ENCODE measurements around the gene OR6B1.

The OR6B1 gene

DNA sequence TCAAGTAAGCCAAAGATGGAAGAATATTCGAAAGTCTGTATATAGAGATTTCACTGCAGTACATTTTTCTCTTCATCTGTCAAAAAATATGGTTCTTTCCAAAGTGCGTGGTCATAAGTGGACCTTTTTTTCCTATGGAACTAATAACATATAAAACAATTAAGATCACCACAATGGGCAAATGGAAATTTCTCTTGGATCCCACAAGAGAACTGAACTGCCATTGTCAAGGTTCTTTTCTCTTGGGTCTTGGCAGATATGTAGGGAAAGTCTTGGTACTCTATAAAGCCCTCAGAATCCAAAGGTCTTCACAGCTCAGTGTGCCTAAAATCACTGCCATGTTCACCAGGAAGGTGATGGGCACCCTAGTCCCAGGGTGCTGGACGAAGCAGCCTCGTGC lies at the start of gene OR6B1:
Gene OR6B1 (plus strand): TSS at position 301 of the 400 bp plus-strand sequence. CDS start 3,677 bp downstream, outside the sequence.
- no peak for DNase-seq

DNA sequence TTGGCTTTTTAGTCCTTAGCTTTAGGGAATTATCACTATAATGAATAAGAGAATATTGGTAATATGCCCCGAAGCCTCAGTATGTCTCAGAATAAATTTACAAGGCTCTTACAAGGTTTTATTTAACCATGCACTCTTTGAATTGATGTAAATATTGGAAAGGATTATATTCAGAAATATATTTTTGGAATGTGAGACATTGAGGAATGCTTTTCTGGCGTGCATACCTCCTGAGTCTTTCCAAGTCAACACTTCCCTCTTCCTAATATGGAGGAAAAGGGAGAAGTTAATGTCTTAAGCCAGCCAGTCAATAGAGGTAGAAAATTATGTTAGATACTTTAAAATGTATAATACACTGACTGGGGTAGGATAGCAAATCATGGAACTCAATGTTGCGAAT lies 46.7 kb upstream of the OR6B1 start:
- no peak for DNase-seq

DNA sequence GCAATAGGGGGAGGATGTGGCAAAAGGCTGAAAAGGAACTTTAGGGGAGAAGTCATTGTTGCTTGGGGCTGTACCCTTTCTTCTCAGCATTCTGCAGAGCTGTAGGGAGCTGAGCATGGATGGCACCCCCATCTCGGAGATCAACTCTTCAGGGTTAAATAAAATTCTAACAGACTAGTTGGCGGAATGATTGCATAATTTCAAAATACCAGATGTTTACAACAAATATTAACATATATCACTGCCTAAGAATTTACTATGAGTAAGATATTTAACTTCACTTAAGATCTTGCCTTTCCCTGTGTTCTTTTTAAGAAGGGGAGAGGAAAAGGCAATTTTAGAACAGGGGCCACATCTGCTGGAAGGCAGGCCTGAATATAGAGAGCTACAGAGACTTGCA lies 46.0 kb upstream of the OR6B1 start:
- no peak for DNase-seq

GRCh38 chr7:143954544-143954943 lies 45.6 kb upstream of the OR6B1 start, which contains the start of gene OR2F1:
Gene OR2F1 (plus strand): TSS chr7:143954844. CDS start chr7:143959971, 5,127 bp downstream.
- no peak for DNase-seq

GRCh38 chr7:143958781-143959180 lies 41.3 kb upstream of the OR6B1 start:
- no peak for DNase-seq

GRCh38 chr7:143960813-143961610 lies 39.1 kb upstream of the OR6B1 start:
- DNase-seq = no peak

DNA sequence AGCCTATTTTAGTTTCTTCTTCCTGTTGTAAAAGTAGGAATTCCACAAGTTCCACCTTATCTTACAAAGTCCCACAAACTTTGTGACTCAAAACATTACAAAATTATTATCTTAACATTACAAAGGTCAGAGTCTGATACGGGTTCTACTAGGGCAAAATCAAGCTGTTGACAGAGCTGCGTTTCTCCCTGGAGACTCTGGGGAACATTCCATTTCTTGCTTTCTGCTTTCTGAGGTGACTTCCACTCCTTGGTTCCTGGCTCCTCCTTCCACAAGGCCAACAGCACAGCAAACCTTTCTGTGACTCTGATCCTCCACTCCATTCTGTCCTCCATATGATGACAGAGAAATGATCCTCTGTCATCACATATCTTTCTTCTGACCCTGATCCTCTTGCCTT lies 34.8 kb upstream of the OR6B1 start:
- no peak for DNase-seq

GRCh38 chr7:143967398-143967797 lies 32.7 kb upstream of the OR6B1 start:
- no peak for DNase-seq

DNA sequence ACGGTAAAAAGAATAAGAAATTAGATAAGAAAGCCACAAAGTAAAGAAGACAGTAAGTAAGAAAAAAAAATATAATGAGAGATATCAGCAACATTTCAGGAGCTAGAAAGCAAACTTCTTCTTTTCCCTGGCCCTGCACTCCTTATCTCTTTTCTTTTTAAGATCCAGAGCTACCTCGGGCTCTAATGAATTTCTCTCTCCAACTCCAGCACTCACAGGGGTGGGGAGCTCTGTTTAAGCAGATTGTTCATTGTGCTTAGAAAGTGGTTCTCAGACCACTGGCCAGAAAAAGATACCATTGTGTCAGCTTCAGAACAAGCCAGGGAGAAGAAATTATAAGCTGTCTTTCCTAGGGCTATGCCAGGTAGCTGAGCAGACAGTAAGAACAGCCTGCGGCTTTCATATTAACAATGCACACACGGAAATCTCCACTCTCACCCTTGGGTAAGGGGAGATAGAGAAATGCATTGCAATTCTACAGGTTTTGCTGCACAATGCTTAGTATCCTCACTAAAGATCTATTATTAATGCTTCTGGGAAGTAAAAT lies 26.2 kb upstream of the OR6B1 start:
- no peak for DNase-seq

DNA sequence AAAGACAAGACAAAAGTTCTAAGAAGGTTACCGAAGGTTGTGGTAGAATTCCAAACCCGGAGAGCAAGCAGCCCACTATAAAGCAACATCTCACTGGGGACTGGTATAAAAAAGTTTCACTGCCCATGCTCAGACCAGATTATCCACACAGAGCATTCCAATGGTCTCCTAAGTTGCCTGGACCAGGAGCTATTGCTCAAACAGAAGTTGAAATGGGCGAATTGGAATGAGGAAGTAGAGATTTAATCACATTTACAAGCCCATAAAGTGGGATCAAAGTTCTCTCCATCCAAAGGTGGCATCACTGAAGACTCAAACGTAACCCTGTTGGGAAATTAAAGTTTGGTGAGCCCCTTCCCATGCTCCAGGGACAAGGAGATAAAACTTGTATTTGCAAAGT lies 25.7 kb upstream of the OR6B1 start:
- no peak for DNase-seq

DNA sequence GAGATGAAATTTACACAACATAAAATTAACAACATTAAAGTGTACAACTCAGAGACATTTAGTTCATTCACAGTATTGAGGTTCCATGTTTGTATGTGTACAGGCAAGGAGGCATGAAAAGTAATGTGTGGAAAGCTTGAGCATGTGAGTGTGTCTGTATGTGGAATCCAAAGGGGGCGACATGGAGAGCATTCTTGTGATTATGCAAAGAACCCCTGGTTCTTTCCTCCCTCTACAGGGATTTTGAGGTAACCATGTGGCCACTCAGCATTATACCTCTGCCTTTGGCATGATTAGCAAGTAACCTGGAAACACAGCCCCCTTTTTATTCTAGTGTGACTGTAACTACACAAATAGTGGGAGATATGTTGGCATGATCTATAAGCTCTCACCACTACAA lies 24.5 kb upstream of the OR6B1 start:
- no peak for DNase-seq

- DNase-seq = no peak
Observed at GRCh38 chr7:143978585-143978984, 21.5 kb upstream of the OR6B1 start.

DNA sequence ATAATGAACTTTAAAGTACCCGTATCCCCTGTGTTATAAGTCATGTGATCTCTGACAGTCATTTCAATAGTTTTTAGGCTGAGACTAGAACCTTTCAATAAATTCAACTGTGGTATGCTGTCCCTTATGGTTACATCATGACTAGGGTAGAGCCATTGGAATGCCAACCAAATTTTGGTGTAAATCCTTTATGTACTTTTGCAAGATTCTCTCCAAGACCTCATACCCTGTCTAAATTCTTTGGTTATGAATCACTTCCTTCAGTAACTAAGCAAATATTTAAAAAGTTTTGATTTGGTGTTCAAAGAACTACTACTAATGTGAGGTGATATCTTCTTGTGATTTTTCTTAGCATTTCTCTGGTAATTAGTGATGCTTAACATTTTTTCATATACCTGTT lies 20.8 kb upstream of the OR6B1 start:
- no peak for DNase-seq

GRCh38 chr7:143979998-143980397 lies 20.1 kb upstream of the OR6B1 start:
- DNase-seq = no peak

DNA sequence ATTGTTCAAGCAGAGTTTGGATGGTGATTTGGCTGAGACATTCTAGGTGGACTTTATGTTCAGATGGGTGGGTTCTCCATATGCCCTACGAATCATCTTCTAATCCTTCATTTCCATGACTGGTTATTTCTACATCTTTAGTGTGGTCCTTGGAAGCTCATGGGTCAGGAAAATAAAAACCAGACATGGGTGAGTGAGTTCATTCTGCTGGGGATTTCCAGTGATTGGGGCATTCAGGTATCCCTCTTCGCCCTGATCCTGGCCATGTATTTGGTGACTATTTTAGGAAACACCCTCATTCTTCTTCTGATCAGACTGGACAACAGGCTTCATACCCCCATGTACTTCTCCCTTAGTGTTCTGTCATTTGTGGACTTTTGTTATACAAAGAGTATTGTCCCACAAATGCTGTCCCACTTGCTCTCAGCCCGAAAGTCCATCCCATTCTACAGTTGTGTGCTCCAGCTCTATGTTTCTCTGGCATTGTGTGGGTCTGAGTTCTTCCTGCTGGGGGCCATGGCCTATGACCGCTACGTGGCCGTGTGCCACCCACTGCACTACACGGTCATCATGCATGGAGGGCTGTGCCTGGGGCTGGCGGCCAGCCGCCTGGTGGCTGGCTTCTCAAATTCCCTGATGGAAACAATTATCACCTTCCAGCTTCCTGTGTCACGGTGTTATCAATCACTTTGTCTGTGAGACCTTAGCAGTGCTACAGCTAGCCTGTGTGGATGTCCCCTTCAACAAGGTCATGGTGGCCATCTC lies 19.2 kb upstream of the OR6B1 start:
- DNase-seq = no peak

GRCh38 chr7:143983960-143984359 lies 16.2 kb upstream of the OR6B1 start:
- DNase-seq = no peak

- DNase-seq = no peak
Observed at GRCh38 chr7:143987513-143987912, 12.6 kb upstream of the OR6B1 start.

DNA sequence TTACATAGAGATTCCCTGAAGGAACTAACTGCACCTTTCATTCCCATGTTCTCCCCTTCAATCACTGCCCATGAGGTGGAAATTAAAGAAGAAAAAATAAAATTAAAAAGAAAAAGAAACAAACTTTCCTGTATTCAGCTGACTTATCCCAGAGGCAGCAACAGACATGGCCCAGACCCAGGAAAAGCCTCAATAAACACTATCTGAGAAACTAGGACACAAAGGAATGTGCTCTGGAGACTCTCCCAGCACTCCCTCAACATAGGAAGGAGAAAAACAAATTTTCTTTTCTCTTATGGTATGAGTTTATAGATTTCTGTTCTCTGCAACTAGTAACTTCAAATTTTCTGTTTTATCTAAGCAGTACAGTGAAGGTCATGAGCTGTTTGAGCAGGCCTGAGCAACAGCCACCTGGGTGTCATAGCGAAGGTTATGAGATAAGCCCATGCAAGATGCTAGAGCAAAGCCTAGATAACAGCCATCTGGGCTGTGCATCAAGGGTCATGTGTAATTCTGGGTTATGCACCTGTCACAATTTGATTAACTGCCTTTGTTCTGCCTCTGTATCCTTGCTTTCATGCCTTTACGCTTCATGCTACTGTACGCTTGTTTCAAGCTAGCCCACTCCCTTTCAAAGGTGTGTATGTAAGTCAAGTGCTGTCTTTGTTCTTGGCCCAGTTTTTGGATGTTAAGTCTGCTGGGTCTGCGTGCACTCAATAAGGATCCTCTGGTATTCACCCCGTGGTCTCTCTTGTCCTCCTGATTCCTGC lies 11.0 kb upstream of the OR6B1 start:
- DNase-seq = no peak

DNA sequence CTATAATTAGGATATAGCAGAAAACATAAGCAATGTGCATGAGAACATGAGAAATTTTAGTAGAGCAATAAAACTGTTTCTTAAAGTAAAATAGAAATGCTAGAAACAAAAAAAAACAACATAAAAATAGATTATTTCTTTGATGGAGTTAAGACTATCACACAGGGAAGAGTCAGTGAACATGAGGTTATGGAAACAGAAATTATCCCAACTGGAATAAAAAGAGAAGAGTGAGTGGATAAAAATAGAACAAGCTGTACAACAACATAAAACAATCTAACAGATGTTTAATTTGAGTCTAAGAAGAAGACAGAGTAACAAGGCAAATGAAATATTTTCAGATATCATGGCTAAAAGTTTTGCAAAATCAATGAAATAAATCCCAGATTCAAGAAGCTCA lies 7.5 kb upstream of the OR6B1 start:
- DNase-seq = no peak

DNA sequence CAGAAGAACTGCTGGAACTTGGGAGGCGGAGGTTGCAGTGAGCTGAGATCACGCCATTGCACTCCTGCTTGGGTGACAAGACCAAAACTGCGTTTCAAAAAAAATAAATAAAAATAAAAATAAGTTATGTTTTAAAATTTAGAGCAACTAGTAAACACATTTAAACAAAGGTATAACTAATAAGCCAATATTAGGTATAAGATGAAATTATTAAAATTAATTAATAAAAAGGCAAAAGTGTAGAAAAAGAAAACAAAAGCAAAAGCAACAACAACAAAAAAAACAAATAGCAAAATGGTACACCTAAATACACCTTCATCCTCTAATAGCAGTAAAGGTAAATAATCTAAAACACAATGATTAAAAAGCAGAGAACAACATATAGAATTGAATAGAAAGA lies 6.2 kb upstream of the OR6B1 start:
- no peak for DNase-seq

GRCh38 chr7:144001543-144001942 lies 1.4 kb downstream of the OR6B1 start:
- no peak for DNase-seq

GRCh38 chr7:144004703-144005102 lies 4.6 kb downstream of the OR6B1 start:
- no peak for DNase-seq

DNA sequence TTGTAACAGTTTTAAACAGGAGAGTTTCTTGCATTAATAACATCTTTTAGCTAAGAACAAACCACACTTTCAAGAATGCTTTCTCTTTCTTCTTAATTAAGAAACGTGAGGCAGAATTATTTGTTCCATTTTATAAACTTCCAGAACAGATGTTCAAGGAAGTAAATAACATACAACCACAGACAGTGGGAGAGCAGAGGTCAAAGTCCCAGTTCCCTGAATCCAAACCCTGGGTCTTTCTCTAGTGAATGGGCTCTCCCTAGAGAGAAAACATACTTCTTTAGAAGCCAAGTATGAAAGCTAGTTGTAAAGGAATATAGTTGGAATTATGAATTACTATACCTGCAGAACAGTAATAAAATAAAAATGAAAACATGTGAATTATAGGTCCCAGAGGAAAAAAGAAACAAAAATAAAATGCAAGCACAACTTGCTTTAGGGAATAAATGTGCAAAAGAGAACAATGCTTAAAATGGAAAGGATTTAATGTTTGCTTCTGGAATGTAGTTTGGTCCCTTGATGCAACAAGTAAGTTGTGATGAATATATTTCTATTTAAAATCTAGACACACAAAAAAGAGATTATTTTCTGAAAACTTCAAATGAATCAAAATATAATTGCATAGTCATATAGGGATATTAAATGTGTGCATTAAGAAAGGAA lies 6.0 kb downstream of the OR6B1 start:
- no peak for DNase-seq
